Measurements from ENCODE around the gene SULF2. TPM values are rescaled to one million over a fixed set of nuclear protein-coding genes. Genes with fewer than 3 reads are reported as not detected.

Gene SULF2
- total and polyA plus RNA-seq, 2 experiments from 2014 or later, result 49.0 to 66.6 TPM

DNA sequence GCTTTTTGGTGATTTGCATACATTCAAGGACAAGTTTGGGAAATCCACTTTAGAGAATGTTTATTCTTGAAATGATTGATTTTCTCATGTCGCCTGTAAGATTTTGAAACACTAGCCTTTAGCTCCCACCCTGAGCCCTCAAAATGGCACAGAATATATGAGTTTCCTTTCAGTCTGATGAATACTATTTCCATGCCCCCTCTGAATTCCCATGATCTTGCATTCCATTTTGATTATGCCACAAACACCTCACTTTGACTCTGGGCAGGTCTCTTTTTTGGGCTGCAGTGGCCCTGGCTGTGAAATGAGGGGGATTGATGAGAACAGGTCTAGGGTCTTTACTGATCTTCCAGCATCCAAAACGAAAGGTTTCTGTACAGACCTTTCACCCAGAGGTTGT, 50.4 kb downstream of the SULF2 start:
- Histone ChIP-seq H3K27me3 (no peaks in the 10 kb centered on the region), H3K4me1 (ENCODE audit: insufficient read depth) (no peaks in the 10 kb centered on the region), H3K36me3 (replicated peaks; ENCODE audit: insufficient read depth, low read depth) (no peaks in the 10 kb centered on the region), H3K9me3 (ENCODE audit: low read depth) (no peaks in the 10 kb centered on the region), H3K79me2 (no peaks in the 10 kb centered on the region), H3K9me2 (replicated peaks; ENCODE audit: insufficient read depth) (no peaks in the 10 kb centered on the region), H3K27ac (no peak overlapping the region), H2AFZ (no peak overlapping the region), H3K4me2 (no peak overlapping the region), H4K20me1 (ENCODE audit: insufficient read depth, poor library complexity, severe bottlenecking) (no peaks in the 10 kb centered on the region), H3K4me3 (no peak overlapping the region)
- WGBS (ENCODE audit: low lambda C conversion rate, missing lambda C conversion rate), result 96% methylated on average over 2 of the region's 2 CpGs
- no peak for DNase-seq (ENCODE audit: low spot score)
- no peak for TF ChIP-seq EZH2 (IDR thresholded peaks at IDR 0.05; ENCODE audit: borderline replicate concordance)
- no peak for TF ChIP-seq EZH2phosphoT487 (IDR thresholded peaks at IDR 0.05; ENCODE audit: low read depth, severe bottlenecking, unreplicated experiment)
- TF ChIP-seq CTCF (IDR thresholded peaks at IDR 0.05; ENCODE audit: poor library complexity), result no peak

DNA sequence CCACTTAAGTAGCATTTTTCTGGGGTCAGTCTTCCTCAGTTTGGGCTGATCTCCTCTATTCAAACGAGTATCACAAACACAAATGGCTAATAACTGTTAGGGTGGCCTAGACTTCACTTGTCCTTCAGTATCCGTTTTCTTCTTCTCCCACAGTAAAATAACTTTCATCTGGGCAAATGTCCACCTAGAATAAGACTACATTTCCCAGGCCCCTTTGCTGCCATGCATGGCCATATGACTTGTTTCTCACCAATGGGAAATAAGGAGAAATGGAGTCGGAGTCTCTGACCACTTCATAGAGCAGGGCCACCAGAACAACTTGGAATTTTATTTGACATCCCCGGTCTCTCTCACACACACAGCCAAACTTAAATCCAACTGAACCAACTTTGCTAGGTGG, 51.4 kb downstream of the SULF2 start:
- Histone ChIP-seq H3K4me3 (no peak overlapping the region), H3K9me2 (replicated peaks; ENCODE audit: insufficient read depth) (no peaks in the 10 kb centered on the region), H4K20me1 (ENCODE audit: insufficient read depth, poor library complexity, severe bottlenecking) (no peaks in the 10 kb centered on the region)

GRCh38 chr20:47730744-47731143, 54.5 kb downstream of the SULF2 start:
- Histone ChIP-seq H3K4me1 (ENCODE audit: insufficient read depth) (no peaks in the 10 kb centered on the region), H3K9me2 (replicated peaks; ENCODE audit: insufficient read depth) (no peaks in the 10 kb centered on the region), H2AFZ (no peak overlapping the region), H3K79me2 (no peaks in the 10 kb centered on the region), H3K27me3 (no peaks in the 10 kb centered on the region), H3K4me3 (no peak overlapping the region), H3K36me3 (replicated peaks; ENCODE audit: insufficient read depth, low read depth) (no peaks in the 10 kb centered on the region), H3K27ac (no peak overlapping the region), H4K20me1 (ENCODE audit: insufficient read depth, poor library complexity, severe bottlenecking) (no peaks in the 10 kb centered on the region), H3K4me2 (no peak overlapping the region), H3K9me3 (ENCODE audit: low read depth) (no peaks in the 10 kb centered on the region)
- DNase-seq (ENCODE audit: low spot score), result no peak
- 89% methylated on average over 4 of the region's 4 CpGs for WGBS (ENCODE audit: low lambda C conversion rate, missing lambda C conversion rate)
- TF ChIP-seq CTCF (IDR thresholded peaks at IDR 0.05; ENCODE audit: poor library complexity), result no peak
- no peak for TF ChIP-seq EZH2phosphoT487 (IDR thresholded peaks at IDR 0.05; ENCODE audit: low read depth, severe bottlenecking, unreplicated experiment)
- TF ChIP-seq EZH2 (IDR thresholded peaks at IDR 0.05; ENCODE audit: borderline replicate concordance), result no peak

More for the DNA sequence above, 51.4 kb downstream of the SULF2 start:
- Histone ChIP-seq H3K27ac (no peak overlapping the region), H2AFZ (no peak overlapping the region), H3K4me2 (no peak overlapping the region), H3K79me2 (no peaks in the 10 kb centered on the region), H3K9me3 (ENCODE audit: low read depth) (no peaks in the 10 kb centered on the region), H3K36me3 (replicated peaks; ENCODE audit: insufficient read depth, low read depth) (no peaks in the 10 kb centered on the region), H3K4me1 (ENCODE audit: insufficient read depth) (no peaks in the 10 kb centered on the region), H3K27me3 (no peaks in the 10 kb centered on the region)
- 92% methylated on average over 4 of the region's 4 CpGs for WGBS (ENCODE audit: low lambda C conversion rate, missing lambda C conversion rate)
- no peak for DNase-seq (ENCODE audit: low spot score)
- TF ChIP-seq EZH2 (IDR thresholded peaks at IDR 0.05; ENCODE audit: borderline replicate concordance) (no peak), CTCF (IDR thresholded peaks at IDR 0.05; ENCODE audit: poor library complexity) (no peak)

DNA sequence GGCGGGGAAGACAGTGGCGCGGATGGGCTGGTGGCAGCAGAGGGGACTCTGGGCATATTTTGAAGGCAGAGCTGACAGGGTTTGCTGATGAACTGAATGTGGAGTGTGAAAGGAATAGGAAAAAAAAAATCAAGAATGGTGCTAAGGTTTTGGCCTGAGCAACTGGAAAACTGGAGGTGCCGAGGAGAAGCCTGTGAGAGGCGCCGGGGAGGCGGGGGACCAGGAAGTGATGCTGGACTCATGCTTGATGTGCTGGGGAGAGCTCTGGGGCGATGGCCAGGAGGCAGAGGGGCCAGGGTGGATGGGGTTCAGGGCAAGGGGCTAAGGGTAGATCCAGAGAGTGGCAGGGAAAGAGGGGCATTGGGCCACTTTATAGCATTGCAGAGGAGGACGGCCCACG, 55.8 kb downstream of the SULF2 start:
- no peaks in the 10 kb centered on the region for H3K4me1 ChIP-seq (ENCODE audit: insufficient read depth)
- no peak overlapping the region for H3K4me2 ChIP-seq
- H2AFZ ChIP-seq, result no peak overlapping the region
- H3K9me2 ChIP-seq (replicated peaks; ENCODE audit: insufficient read depth), result no peaks in the 10 kb centered on the region
- no peak for DNase-seq (ENCODE audit: low spot score)
- H3K27me3 ChIP-seq, result no peaks in the 10 kb centered on the region
- no peak overlapping the region for H3K4me3 ChIP-seq
- H3K36me3 ChIP-seq (replicated peaks; ENCODE audit: insufficient read depth, low read depth), result no peaks in the 10 kb centered on the region
- no peaks in the 10 kb centered on the region for H4K20me1 ChIP-seq (ENCODE audit: insufficient read depth, poor library complexity, severe bottlenecking)
- no peak overlapping the region for H3K27ac ChIP-seq
- no peaks in the 10 kb centered on the region for H3K79me2 ChIP-seq
- WGBS (ENCODE audit: low lambda C conversion rate, missing lambda C conversion rate), result 92% methylated on average over 9 of the region's 10 CpGs
- TF ChIP-seq CTCF (IDR thresholded peaks at IDR 0.05; ENCODE audit: poor library complexity) (no peak), EZH2phosphoT487 (IDR thresholded peaks at IDR 0.05; ENCODE audit: low read depth, severe bottlenecking, unreplicated experiment) (no peak), EZH2 (IDR thresholded peaks at IDR 0.05; ENCODE audit: borderline replicate concordance) (no peak)
- no peaks in the 10 kb centered on the region for H3K9me3 ChIP-seq (ENCODE audit: low read depth)

Data from hepatocyte (in vitro differentiated cells).